Fibroblast of the aortic adventitia (primary cell): ENCODE measurements around the gene RGR. TPM values are rescaled to one million over a fixed set of nuclear protein-coding genes. Genes with fewer than 3 reads are reported as not detected.

ENCODE experiments used
- DNase-seq: peaks from one replicate; pipeline ENCODE4 v3.0.0-alpha.2; 2010; ENCODE audit warnings: low read depth
- H3K4me3 ChIP-seq: 2 replicates; pipeline ENCODE4 v1.5.1; 2011; ENCODE audit warnings: low read depth, mild to moderate bottlenecking, control low read depth, low read length, moderate library complexity
- total RNA-seq: library from RNA; depleted of rRNA; stranded (reverse); fragments of >200 nt; gene quantifications from 2 replicates; pipeline ENCODE4 v1.2.3, GENCODE V29; 2012; ENCODE audit warnings: low replicate concordance
- TF ChIP-seq, protein P1 (sequence below): IDR thresholded peaks from 2 replicates; pipeline ENCODE4 v1.5.1; 2011; ENCODE audit warnings: mild to moderate bottlenecking, low read length, control low read depth, inconsistent platforms; ENCODE audit not compliant: insufficient read depth

The RGR gene
- total RNA-seq, 1 donor, result not detected

DNA sequence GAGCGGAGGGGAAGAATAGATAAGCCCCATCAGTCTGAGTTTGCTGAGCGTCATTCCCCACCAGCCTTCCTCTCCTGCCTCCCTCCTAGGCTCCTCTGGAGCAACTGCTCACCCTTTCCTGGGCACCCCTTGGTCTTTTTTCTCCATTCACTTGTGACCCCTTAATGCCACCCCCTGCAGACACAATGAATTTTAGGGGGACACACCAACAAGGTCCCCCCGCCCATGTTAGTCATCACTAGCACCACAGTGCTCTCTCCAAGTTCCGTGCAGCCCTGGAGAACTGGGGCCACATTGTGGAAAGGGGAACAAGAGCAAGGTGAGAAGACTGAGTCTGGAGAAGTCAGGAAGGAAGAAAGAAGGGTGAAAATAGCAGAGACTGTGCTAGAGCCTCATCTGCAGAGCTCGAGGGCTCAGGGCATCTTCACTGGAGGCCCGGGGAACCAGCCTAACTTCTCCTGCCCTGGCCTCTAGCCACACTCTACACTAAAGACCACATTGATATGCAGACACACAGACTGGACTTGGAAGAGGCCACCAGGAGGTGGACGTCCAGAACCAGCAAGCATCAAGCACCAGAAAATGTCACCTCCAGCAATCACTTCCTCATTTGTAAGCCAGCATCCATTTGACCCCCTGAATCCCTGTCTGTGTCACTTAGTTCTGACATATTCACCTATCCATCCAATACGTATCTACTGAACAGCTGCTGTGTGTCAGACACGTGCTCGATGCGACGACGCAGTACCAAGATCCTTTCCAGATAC, 17.5 kb downstream of the RGR start:
- TF ChIP-seq, protein P1, sequence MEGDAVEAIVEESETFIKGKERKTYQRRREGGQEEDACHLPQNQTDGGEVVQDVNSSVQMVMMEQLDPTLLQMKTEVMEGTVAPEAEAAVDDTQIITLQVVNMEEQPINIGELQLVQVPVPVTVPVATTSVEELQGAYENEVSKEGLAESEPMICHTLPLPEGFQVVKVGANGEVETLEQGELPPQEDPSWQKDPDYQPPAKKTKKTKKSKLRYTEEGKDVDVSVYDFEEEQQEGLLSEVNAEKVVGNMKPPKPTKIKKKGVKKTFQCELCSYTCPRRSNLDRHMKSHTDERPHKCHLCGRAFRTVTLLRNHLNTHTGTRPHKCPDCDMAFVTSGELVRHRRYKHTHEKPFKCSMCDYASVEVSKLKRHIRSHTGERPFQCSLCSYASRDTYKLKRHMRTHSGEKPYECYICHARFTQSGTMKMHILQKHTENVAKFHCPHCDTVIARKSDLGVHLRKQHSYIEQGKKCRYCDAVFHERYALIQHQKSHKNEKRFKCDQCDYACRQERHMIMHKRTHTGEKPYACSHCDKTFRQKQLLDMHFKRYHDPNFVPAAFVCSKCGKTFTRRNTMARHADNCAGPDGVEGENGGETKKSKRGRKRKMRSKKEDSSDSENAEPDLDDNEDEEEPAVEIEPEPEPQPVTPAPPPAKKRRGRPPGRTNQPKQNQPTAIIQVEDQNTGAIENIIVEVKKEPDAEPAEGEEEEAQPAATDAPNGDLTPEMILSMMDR, result no peak
- DNase-seq, result no peak
- no peak overlapping the region for H3K4me3 ChIP-seq

- TF ChIP-seq, protein P1, result no peak
These were observed 18.9 kb downstream of the RGR start for GRCh38 chr10:84263716-84264115.

DNA sequence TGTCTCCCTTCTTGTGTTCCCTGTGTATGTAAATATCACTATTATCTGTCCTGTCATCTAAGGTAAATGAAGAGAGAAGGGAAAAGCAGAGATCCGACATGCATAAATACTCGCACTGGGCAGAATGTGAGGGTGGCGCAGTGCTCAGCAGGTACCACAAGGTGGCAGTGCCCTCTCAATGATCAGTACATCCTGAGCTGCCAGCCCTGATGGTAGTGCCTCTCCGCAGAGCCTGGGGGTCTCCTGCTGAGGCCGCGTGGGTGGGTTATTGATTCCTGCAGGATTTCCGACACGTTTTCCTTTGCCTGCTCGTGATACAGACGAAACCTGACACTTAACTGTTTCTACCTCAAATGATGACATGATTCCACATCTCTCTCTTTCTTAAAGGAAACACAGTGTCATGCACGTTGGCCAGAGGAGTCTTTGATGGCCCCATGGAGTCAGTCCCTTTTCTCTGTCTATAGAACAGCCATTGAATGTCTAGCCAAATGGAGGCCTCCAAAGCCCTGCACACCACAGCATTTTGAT, 19.8 kb downstream of the RGR start:
- TF ChIP-seq, protein P1, result peak; percentile 94
- peak; percentile 68 for DNase-seq

More at GRCh38 chr10:84263716-84264115, 18.9 kb downstream of the RGR start:
- DNase-seq, result no peak
- H3K4me3 ChIP-seq, result no peak overlapping the region

GRCh38 chr10:84265418-84265817, 20.6 kb downstream of the RGR start:
- TF ChIP-seq, protein P1, result no peak
- no peak overlapping the region for H3K4me3 ChIP-seq
- no peak for DNase-seq

More for the DNA sequence above, 19.8 kb downstream of the RGR start:
- H3K4me3 ChIP-seq, result no peak overlapping the region

GRCh38 chr10:84267503-84268126, 22.8 kb downstream of the RGR start:
- H3K4me3 ChIP-seq, result no peak overlapping the region
- peak; percentile 42 for DNase-seq
- TF ChIP-seq, protein P1, result peak; percentile 66

DNA sequence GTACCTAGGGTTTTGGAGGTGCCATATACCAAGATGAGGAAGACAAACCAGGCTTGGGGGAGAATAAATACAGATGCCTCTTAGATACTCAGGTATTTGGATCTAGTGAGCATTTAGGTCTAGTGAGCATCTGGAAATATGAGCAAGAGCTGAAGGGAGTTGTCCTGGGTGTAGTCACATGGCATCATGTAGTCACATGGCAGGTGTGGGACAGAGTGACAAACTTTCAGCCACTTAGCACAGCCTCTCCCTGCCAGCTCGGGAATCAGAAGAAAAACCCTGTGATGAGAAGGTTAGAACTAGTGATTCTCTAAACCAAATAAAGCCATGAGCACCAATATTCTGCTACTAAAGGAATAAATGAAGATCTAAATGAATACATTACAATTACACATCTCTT, 24.3 kb downstream of the RGR start:
- no peak for DNase-seq

More for the DNA sequence above, 24.3 kb downstream of the RGR start:
- no peak overlapping the region for H3K4me3 ChIP-seq
- TF ChIP-seq, protein P1, result no peak
